Measurements from ENCODE around the gene XCL2. TPM values are rescaled to one million over a fixed set of nuclear protein-coding genes. Genes with fewer than 3 reads are reported as not detected.
A peak's percentile ranks its signal among the peaks of the same experiment; 100 is the strongest.

The XCL2 gene
- polyA plus RNA-seq, 4 donors = 0.42 to 1.1 TPM; not detected in 2

GRCh38 chr1:168568346-168568745 is 24.5 kb upstream of the XCL2 start:
- no peaks in the 10 kb centered on the region for H3K36me3 ChIP-seq (ENCODE audit: control insufficient read depth in 3 of 3, insufficient read depth in 2 of 3, low read depth in 1 of 3, low read length in 3 of 3)
- WGBS, 3 donors = 73 to 86% (median 83%) methylated on average over 1 of the region's 1 CpG
- H3K4me3 ChIP-seq (ENCODE audit: low read depth in 1 of 3, low read length in 3 of 3) = no peak overlapping the region
- DNase-seq (no peak), FAIRE-seq (no peak)
- H3K9me3 ChIP-seq (ENCODE audit: control insufficient read depth in 2 of 2, insufficient read depth in 1 of 2, low read depth in 1 of 2, low read length in 1 of 2) = no peaks in the 10 kb centered on the region
- no peak overlapping the region for H3K27ac ChIP-seq (ENCODE audit: low read depth in 1 of 3, low read length in 2 of 3)
- peaks cover 0 to 4% (median 0%) of the 10 kb centered on the region in 3 donors for H3K4me1 ChIP-seq (ENCODE audit: control insufficient read depth in 3 of 3, insufficient read depth in 2 of 3, low read depth in 1 of 3, low read length in 2 of 3)
- no peaks in the 10 kb centered on the region for H3K27me3 ChIP-seq (ENCODE audit: control insufficient read depth in 3 of 3, insufficient read depth in 3 of 3, low read length in 3 of 3)

GRCh38 chr1:168567568-168567967 is 23.8 kb upstream of the XCL2 start:
- no peak overlapping the region for H3K27ac ChIP-seq (ENCODE audit: low read depth in 1 of 3, low read length in 2 of 3)
- H3K4me1 ChIP-seq (ENCODE audit: control insufficient read depth in 3 of 3, insufficient read depth in 2 of 3, low read depth in 1 of 3, low read length in 2 of 3) = peaks cover 0 to 4% (median 0%) of the 10 kb centered on the region in 3 donors
- no peaks in the 10 kb centered on the region for H3K36me3 ChIP-seq (ENCODE audit: control insufficient read depth in 3 of 3, insufficient read depth in 2 of 3, low read depth in 1 of 3, low read length in 3 of 3)
- no peaks in the 10 kb centered on the region for H3K27me3 ChIP-seq (ENCODE audit: control insufficient read depth in 3 of 3, insufficient read depth in 3 of 3, low read length in 3 of 3)
- H3K4me3 ChIP-seq (ENCODE audit: low read depth in 1 of 3, low read length in 3 of 3) = no peak overlapping the region
- FAIRE-seq (no peak), DNase-seq (no peak)
- WGBS, 3 donors = 92 to 96% (median 95%) methylated on average over 3 of the region's 3 CpGs
- H3K9me3 ChIP-seq (ENCODE audit: control insufficient read depth in 2 of 2, insufficient read depth in 1 of 2, low read depth in 1 of 2, low read length in 1 of 2) = no peaks in the 10 kb centered on the region

- H3K4me3 ChIP-seq (ENCODE audit: low read depth in 1 of 3, low read length in 3 of 3) = no peak overlapping the region
- no peaks in the 10 kb centered on the region for H3K27me3 ChIP-seq (ENCODE audit: control insufficient read depth in 3 of 3, insufficient read depth in 3 of 3, low read length in 3 of 3)
- peaks cover 0 to 4% (median 0%) of the 10 kb centered on the region in 3 donors for H3K4me1 ChIP-seq (ENCODE audit: control insufficient read depth in 3 of 3, insufficient read depth in 2 of 3, low read depth in 1 of 3, low read length in 2 of 3)
- FAIRE-seq (no peak), DNase-seq (no peak)
- H3K27ac ChIP-seq (ENCODE audit: low read depth in 1 of 3, low read length in 2 of 3) = no peak overlapping the region
- WGBS, 3 donors = 87 to 89% (median 88%) methylated on average over 1 of the region's 1 CpG
- no peaks in the 10 kb centered on the region for H3K36me3 ChIP-seq (ENCODE audit: control insufficient read depth in 3 of 3, insufficient read depth in 2 of 3, low read depth in 1 of 3, low read length in 3 of 3)
- no peaks in the 10 kb centered on the region for H3K9me3 ChIP-seq (ENCODE audit: control insufficient read depth in 2 of 2, insufficient read depth in 1 of 2, low read depth in 1 of 2, low read length in 1 of 2)
Measured at GRCh38 chr1:168567007-168567406, 23.2 kb upstream of the XCL2 start.

GRCh38 chr1:168565825-168566224 is 22.0 kb upstream of the XCL2 start:
- 16 to 29% (median 23%) methylated on average over 4 of the region's 4 CpGs for WGBS, 3 donors
- DNase-seq = peak; percentile 18 to 66
- peak; percentile 44 for FAIRE-seq
- Histone ChIP-seq H3K9me3 (ENCODE audit: control insufficient read depth in 2 of 2, insufficient read depth in 1 of 2, low read depth in 1 of 2, low read length in 1 of 2) (no peaks in the 10 kb centered on the region), H3K4me1 (ENCODE audit: control insufficient read depth in 3 of 3, insufficient read depth in 2 of 3, low read depth in 1 of 3, low read length in 2 of 3) (peaks cover 0 to 4% (median 0%) of the 10 kb centered on the region in 3 donors), H3K27me3 (ENCODE audit: control insufficient read depth in 3 of 3, insufficient read depth in 3 of 3, low read length in 3 of 3) (no peaks in the 10 kb centered on the region), H3K36me3 (ENCODE audit: control insufficient read depth in 3 of 3, insufficient read depth in 2 of 3, low read depth in 1 of 3, low read length in 3 of 3) (no peaks in the 10 kb centered on the region), H3K4me3 (ENCODE audit: low read depth in 1 of 3, low read length in 3 of 3) (no peak overlapping the region), H3K27ac (ENCODE audit: low read depth in 1 of 3, low read length in 2 of 3) (no peak overlapping the region)

GRCh38 chr1:168561989-168562388 is 18.2 kb upstream of the XCL2 start:
- no peak for FAIRE-seq
- 60 to 67% (median 64%) methylated on average over 2 of the region's 2 CpGs for WGBS, 3 donors
- Histone ChIP-seq H3K9me3 (ENCODE audit: control insufficient read depth in 2 of 2, insufficient read depth in 1 of 2, low read depth in 1 of 2, low read length in 1 of 2) (no peaks in the 10 kb centered on the region), H3K27me3 (ENCODE audit: control insufficient read depth in 3 of 3, insufficient read depth in 3 of 3, low read length in 3 of 3) (no peaks in the 10 kb centered on the region), H3K4me1 (ENCODE audit: control insufficient read depth in 3 of 3, insufficient read depth in 2 of 3, low read depth in 1 of 3, low read length in 2 of 3) (peaks cover 0 to 4% (median 0%) of the 10 kb centered on the region in 3 donors), H3K4me3 (ENCODE audit: low read depth in 1 of 3, low read length in 3 of 3) (no peak overlapping the region), H3K27ac (ENCODE audit: low read depth in 1 of 3, low read length in 2 of 3) (no peak overlapping the region), H3K36me3 (ENCODE audit: control insufficient read depth in 3 of 3, insufficient read depth in 2 of 3, low read depth in 1 of 3, low read length in 3 of 3) (no peaks in the 10 kb centered on the region)
- DNase-seq = no peak

- no peaks in the 10 kb centered on the region for H3K27me3 ChIP-seq (ENCODE audit: control insufficient read depth in 3 of 3, insufficient read depth in 3 of 3, low read length in 3 of 3)
- DNase-seq (no peak), FAIRE-seq (no peak)
- no peaks in the 10 kb centered on the region for H3K4me1 ChIP-seq (ENCODE audit: control insufficient read depth in 3 of 3, insufficient read depth in 2 of 3, low read depth in 1 of 3, low read length in 2 of 3)
- no peaks in the 10 kb centered on the region for H3K9me3 ChIP-seq (ENCODE audit: control insufficient read depth in 2 of 2, insufficient read depth in 1 of 2, low read depth in 1 of 2, low read length in 1 of 2)
- H3K36me3 ChIP-seq (ENCODE audit: control insufficient read depth in 3 of 3, insufficient read depth in 2 of 3, low read depth in 1 of 3, low read length in 3 of 3) = no peaks in the 10 kb centered on the region
- H3K27ac ChIP-seq (ENCODE audit: low read depth in 1 of 3, low read length in 2 of 3) = no peak overlapping the region
- H3K4me3 ChIP-seq (ENCODE audit: low read depth in 1 of 3, low read length in 3 of 3) = no peak overlapping the region
Measured at GRCh38 chr1:168560370-168560769, 16.6 kb upstream of the XCL2 start.

GRCh38 chr1:168556647-168557046 is 12.8 kb upstream of the XCL2 start:
- H3K9me3 ChIP-seq (ENCODE audit: control insufficient read depth in 2 of 2, insufficient read depth in 1 of 2, low read depth in 1 of 2, low read length in 1 of 2) = no peaks in the 10 kb centered on the region
- FAIRE-seq (no peak), DNase-seq (no peak)

GRCh38 chr1:168555508-168556046 is 11.8 kb upstream of the XCL2 start:
- DNase-seq = no peak
- WGBS, 3 donors = 69 to 71% (median 69%) methylated on average over 3 of the region's 3 CpGs
- no peaks in the 10 kb centered on the region for H3K4me1 ChIP-seq (ENCODE audit: control insufficient read depth in 3 of 3, insufficient read depth in 2 of 3, low read depth in 1 of 3, low read length in 2 of 3)
- no peak overlapping the region for H3K4me3 ChIP-seq (ENCODE audit: low read depth in 1 of 3, low read length in 3 of 3)
- FAIRE-seq = no peak
- H3K36me3 ChIP-seq (ENCODE audit: control insufficient read depth in 3 of 3, insufficient read depth in 2 of 3, low read depth in 1 of 3, low read length in 3 of 3) = no peaks in the 10 kb centered on the region
- H3K27ac ChIP-seq (ENCODE audit: low read depth in 1 of 3, low read length in 2 of 3) = no peak overlapping the region
- no peaks in the 10 kb centered on the region for H3K27me3 ChIP-seq (ENCODE audit: control insufficient read depth in 3 of 3, insufficient read depth in 3 of 3, low read length in 3 of 3)
- no peaks in the 10 kb centered on the region for H3K9me3 ChIP-seq (ENCODE audit: control insufficient read depth in 2 of 2, insufficient read depth in 1 of 2, low read depth in 1 of 2, low read length in 1 of 2)

More at GRCh38 chr1:168556647-168557046, 12.8 kb upstream of the XCL2 start:
- Histone ChIP-seq H3K4me1 (ENCODE audit: control insufficient read depth in 3 of 3, insufficient read depth in 2 of 3, low read depth in 1 of 3, low read length in 2 of 3) (no peaks in the 10 kb centered on the region), H3K4me3 (ENCODE audit: low read depth in 1 of 3, low read length in 3 of 3) (no peak overlapping the region), H3K27ac (ENCODE audit: low read depth in 1 of 3, low read length in 2 of 3) (no peak overlapping the region), H3K27me3 (ENCODE audit: control insufficient read depth in 3 of 3, insufficient read depth in 3 of 3, low read length in 3 of 3) (no peaks in the 10 kb centered on the region), H3K36me3 (ENCODE audit: control insufficient read depth in 3 of 3, insufficient read depth in 2 of 3, low read depth in 1 of 3, low read length in 3 of 3) (no peaks in the 10 kb centered on the region)

Data from small intestine (tissue), 7 donors.